ENCODE data around the gene FRMD5. TPM values are rescaled to one million over a fixed set of nuclear protein-coding genes. Genes with fewer than 3 reads are reported as not detected.

The FRMD5 gene
- total and polyA plus RNA-seq, 2 donors (not counting 1 experiment from before 2014, with no cell fraction given) = 1.9 to 4.3 TPM

DNA sequence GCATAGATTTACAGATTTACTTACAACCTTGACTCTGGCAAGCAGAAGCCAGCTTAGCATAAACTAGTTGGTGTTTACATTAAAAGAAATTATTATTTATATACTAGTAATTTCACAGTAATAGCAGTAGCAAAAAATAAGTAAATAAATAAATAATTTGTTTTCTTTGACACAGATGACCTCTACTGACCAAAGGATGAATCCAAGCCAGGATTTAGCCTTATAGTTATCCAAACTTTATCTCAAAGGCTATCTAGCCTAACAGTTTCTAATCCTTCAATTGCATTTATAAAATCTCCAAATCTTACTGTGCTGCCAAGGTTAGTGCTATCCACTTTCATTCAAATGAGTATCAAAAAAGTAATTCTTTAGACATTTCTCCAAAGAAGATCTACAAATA, 64.3 kb downstream of the FRMD5 start:
- no peak for TF ChIP-seq EZH2 (IDR thresholded peaks at IDR 0.05; ENCODE audit: low read length, missing control alignments)
- TF ChIP-seq, protein P1, sequence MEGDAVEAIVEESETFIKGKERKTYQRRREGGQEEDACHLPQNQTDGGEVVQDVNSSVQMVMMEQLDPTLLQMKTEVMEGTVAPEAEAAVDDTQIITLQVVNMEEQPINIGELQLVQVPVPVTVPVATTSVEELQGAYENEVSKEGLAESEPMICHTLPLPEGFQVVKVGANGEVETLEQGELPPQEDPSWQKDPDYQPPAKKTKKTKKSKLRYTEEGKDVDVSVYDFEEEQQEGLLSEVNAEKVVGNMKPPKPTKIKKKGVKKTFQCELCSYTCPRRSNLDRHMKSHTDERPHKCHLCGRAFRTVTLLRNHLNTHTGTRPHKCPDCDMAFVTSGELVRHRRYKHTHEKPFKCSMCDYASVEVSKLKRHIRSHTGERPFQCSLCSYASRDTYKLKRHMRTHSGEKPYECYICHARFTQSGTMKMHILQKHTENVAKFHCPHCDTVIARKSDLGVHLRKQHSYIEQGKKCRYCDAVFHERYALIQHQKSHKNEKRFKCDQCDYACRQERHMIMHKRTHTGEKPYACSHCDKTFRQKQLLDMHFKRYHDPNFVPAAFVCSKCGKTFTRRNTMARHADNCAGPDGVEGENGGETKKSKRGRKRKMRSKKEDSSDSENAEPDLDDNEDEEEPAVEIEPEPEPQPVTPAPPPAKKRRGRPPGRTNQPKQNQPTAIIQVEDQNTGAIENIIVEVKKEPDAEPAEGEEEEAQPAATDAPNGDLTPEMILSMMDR (conservative IDR thresholded peaks at IDR 0.05 in 1 of 2, IDR thresholded peaks at IDR 0.05 in 1 of 2; ENCODE audit: low read depth in 1 of 2, low read length in 2 of 2) = no peak
- no peaks in the 10 kb centered on the region for H3K4me1 ChIP-seq (ENCODE audit: control insufficient read depth, extremely low read depth, insufficient read depth, low read length)
- peak in 1 of 2 donors; percentile 12 for DNase-seq (ENCODE audit: low read depth in 2 of 2)

DNA sequence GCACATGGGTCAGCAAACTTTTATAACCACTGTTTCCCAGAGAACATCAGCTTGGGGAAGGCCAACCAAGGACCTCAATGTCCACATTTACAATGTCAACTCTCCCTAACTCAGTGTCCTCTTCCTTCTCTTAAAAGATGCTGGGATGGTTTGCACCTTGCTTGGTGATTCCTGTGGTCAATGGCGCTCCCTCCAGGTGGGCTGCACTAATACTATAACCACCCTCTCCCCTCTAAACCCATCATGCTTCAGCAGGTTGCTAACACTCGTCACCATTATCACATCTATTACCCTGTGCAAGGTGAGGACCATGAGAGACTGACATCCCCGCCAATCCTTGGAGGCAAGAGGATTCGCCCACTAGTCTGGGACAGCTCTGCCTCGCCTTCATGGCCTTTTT, 65.2 kb downstream of the FRMD5 start:
- Histone ChIP-seq H3K27ac (ENCODE audit: insufficient read depth, low read length) (no peak overlapping the region), H2AFZ (ENCODE audit: low read length) (no peak overlapping the region), H3K79me2 (ENCODE audit: control insufficient read depth, insufficient read depth, low read length) (no peaks in the 10 kb centered on the region), H3K4me1 (ENCODE audit: control insufficient read depth, extremely low read depth, insufficient read depth, low read length) (no peaks in the 10 kb centered on the region), H4K20me1 (ENCODE audit: control insufficient read depth, extremely low read depth, insufficient read depth, low read length) (no peaks in the 10 kb centered on the region), H3K4me2 (ENCODE audit: extremely low read depth, insufficient read depth, low read length) (no peak overlapping the region), H3K9ac (ENCODE audit: insufficient read depth, low read length) (no peak overlapping the region), H3K4me3 (replicated peaks in 1 of 4; ENCODE audit: control extremely low read depth in 1 of 4, insufficient read depth in 1 of 4, low read depth in 3 of 4, low read length in 4 of 4) (no peak overlapping the region), H3K9me3 (ENCODE audit: control insufficient read depth, insufficient read depth, low read depth, low read length) (no peaks in the 10 kb centered on the region), H3K27me3 (ENCODE audit: control insufficient read depth, insufficient read depth, low read length) (no peaks in the 10 kb centered on the region), H3K36me3 (ENCODE audit: control insufficient read depth, insufficient read depth, low read length) (no peaks in the 10 kb centered on the region)
- no peak for TF ChIP-seq EZH2 (IDR thresholded peaks at IDR 0.05; ENCODE audit: low read length, missing control alignments)
- TF ChIP-seq, protein P1 (conservative IDR thresholded peaks at IDR 0.05 in 1 of 2, IDR thresholded peaks at IDR 0.05 in 1 of 2; ENCODE audit: low read depth in 1 of 2, low read length in 2 of 2) = no peak
- DNase-seq (ENCODE audit: low read depth in 2 of 2) = no peak

More for the DNA sequence above, 64.3 kb downstream of the FRMD5 start:
- Histone ChIP-seq H3K4me2 (ENCODE audit: extremely low read depth, insufficient read depth, low read length) (no peak overlapping the region), H4K20me1 (ENCODE audit: control insufficient read depth, extremely low read depth, insufficient read depth, low read length) (no peaks in the 10 kb centered on the region), H3K9ac (ENCODE audit: insufficient read depth, low read length) (no peak overlapping the region), H2AFZ (ENCODE audit: low read length) (no peak overlapping the region), H3K4me3 (replicated peaks in 1 of 4; ENCODE audit: control extremely low read depth in 1 of 4, insufficient read depth in 1 of 4, low read depth in 3 of 4, low read length in 4 of 4) (no peak overlapping the region), H3K36me3 (ENCODE audit: control insufficient read depth, insufficient read depth, low read length) (no peaks in the 10 kb centered on the region), H3K9me3 (ENCODE audit: control insufficient read depth, insufficient read depth, low read depth, low read length) (no peaks in the 10 kb centered on the region), H3K79me2 (ENCODE audit: control insufficient read depth, insufficient read depth, low read length) (no peaks in the 10 kb centered on the region), H3K27me3 (ENCODE audit: control insufficient read depth, insufficient read depth, low read length) (no peaks in the 10 kb centered on the region), H3K27ac (ENCODE audit: insufficient read depth, low read length) (no peak overlapping the region)

DNA sequence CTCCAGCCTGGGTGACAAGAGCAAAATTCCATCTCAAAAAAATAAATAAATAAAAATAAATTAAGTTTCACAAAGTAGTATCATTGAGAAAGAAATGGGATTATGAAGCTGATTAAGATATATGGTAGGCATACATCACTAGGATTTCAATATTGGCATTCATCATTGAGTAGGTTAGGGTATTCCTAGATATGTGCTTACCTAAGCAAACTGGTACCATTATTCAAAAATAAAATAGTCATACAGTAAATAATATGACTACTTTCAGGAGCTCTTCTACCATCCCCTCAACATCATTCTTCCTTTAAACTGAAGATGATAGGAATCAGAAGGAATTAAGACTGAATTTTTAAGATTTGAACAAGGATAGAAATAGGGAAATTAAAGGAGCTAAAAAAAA, 66.6 kb downstream of the FRMD5 start:
- Histone ChIP-seq H3K79me2 (ENCODE audit: control insufficient read depth, insufficient read depth, low read length) (no peaks in the 10 kb centered on the region), H3K9ac (ENCODE audit: insufficient read depth, low read length) (no peak overlapping the region), H3K4me2 (ENCODE audit: extremely low read depth, insufficient read depth, low read length) (no peak overlapping the region), H4K20me1 (ENCODE audit: control insufficient read depth, extremely low read depth, insufficient read depth, low read length) (no peaks in the 10 kb centered on the region), H3K4me3 (replicated peaks in 1 of 4; ENCODE audit: control extremely low read depth in 1 of 4, insufficient read depth in 1 of 4, low read depth in 3 of 4, low read length in 4 of 4) (no peak overlapping the region), H3K36me3 (ENCODE audit: control insufficient read depth, insufficient read depth, low read length) (no peaks in the 10 kb centered on the region), H3K27me3 (ENCODE audit: control insufficient read depth, insufficient read depth, low read length) (no peaks in the 10 kb centered on the region), H2AFZ (ENCODE audit: low read length) (no peak overlapping the region), H3K4me1 (ENCODE audit: control insufficient read depth, extremely low read depth, insufficient read depth, low read length) (no peaks in the 10 kb centered on the region), H3K9me3 (ENCODE audit: control insufficient read depth, insufficient read depth, low read depth, low read length) (no peaks in the 10 kb centered on the region), H3K27ac (ENCODE audit: insufficient read depth, low read length) (no peak overlapping the region)
- DNase-seq (ENCODE audit: low read depth in 2 of 2) = no peak
- TF ChIP-seq EZH2 (IDR thresholded peaks at IDR 0.05; ENCODE audit: low read length, missing control alignments) = no peak
- TF ChIP-seq, protein P1 (conservative IDR thresholded peaks at IDR 0.05 in 1 of 2, IDR thresholded peaks at IDR 0.05 in 1 of 2; ENCODE audit: low read depth in 1 of 2, low read length in 2 of 2) = no peak

Measured in fibroblast of lung (primary cell).